NB4 (cell line): ENCODE results near the gene LCLAT1.

ENCODE experiments used
- MYC ChIP-seq: IDR thresholded peaks from 2 replicates; pipeline ENCODE4 v1.6.1; 2011; ENCODE audit warnings: low read depth, low read length
- POLR2A ChIP-seq: IDR thresholded peaks from 2 replicates; pipeline ENCODE4 v1.6.1; 2011; ENCODE audit warnings: mild to moderate bottlenecking; ENCODE audit not compliant: insufficient read length; ENCODE audit errors: extremely low read depth

DNA sequence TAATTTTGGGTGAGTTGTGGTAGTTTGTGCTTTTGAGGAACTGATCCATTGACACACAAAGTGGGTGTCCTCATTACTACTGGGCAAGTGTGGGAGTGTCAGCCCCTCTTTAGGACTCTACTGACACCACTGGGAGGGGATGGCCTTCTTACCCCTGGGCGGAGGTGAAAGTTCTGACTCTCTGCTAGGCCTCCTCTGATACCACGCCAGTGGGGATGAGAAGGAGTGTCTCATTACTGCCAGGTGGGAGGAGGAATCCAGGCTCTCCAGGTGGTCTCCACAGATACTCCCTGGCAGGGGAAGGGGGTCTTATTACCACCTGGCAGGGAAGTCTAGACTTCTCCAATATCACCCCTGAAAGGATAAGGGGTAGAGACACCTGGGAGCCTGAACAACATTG lies 9.1 kb downstream of the LCLAT1 start:
- TF ChIP-seq MYC, result no peak
- TF ChIP-seq POLR2A, result no peak
